ENCODE results near the gene GNG3. TPM values are rescaled to one million over a fixed set of nuclear protein-coding genes. Genes with fewer than 3 reads are reported as not detected.
"Not testable (repeated sequence)": the region's sequence is repeated elsewhere in the genome, so short reads cannot be mapped to it uniquely, and the experiment has no call there.

The GNG3 gene
- total RNA-seq, 4 donors from 2014 or later, result not detected

DNA sequence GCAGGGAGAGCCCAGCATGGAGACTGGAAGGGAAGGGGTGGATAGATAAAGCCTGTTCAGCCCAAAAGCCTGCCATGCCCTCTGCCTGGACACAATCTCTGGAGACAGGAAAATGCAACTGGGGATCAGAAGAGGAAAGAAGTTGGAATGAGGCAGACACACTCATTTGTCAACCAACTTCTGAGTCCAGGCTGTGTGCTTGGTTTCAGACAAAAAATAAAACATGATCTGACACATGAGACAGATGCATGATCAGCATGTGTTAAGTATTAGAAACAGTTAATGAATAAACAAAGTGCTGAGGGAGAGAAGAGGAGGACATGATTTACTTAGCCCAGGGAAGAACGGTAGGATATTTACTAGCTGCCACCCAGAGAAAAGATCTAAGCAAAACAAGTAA is 19.0 kb upstream of the GNG3 start:
- H3K4me1 ChIP-seq, result peaks cover 0 to 40% (median 8%) of the 10 kb centered on the region in 3 donors
- peaks cover 8 to 35% (median 9%) of the 10 kb centered on the region in 3 donors for H3K36me3 ChIP-seq
- H3K27ac ChIP-seq, result peak overlapping the region in 3 of 4 donors; percentile 55 to 75 (median 70)
- H3K4me3 ChIP-seq, result peak overlapping the region in 3 of 4 donors; percentile 26 to 58 (median 36)
- peaks cover 0 to 10% (median 0%) of the 10 kb centered on the region in 4 donors for H3K27me3 ChIP-seq
- intact Hi-C loops (cut with DNase I), result no loop called here
- no peak for TF ChIP-seq POLR2A (IDR thresholded peaks at IDR 0.05)
- TF ChIP-seq, protein P1, sequence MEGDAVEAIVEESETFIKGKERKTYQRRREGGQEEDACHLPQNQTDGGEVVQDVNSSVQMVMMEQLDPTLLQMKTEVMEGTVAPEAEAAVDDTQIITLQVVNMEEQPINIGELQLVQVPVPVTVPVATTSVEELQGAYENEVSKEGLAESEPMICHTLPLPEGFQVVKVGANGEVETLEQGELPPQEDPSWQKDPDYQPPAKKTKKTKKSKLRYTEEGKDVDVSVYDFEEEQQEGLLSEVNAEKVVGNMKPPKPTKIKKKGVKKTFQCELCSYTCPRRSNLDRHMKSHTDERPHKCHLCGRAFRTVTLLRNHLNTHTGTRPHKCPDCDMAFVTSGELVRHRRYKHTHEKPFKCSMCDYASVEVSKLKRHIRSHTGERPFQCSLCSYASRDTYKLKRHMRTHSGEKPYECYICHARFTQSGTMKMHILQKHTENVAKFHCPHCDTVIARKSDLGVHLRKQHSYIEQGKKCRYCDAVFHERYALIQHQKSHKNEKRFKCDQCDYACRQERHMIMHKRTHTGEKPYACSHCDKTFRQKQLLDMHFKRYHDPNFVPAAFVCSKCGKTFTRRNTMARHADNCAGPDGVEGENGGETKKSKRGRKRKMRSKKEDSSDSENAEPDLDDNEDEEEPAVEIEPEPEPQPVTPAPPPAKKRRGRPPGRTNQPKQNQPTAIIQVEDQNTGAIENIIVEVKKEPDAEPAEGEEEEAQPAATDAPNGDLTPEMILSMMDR (IDR thresholded peaks at IDR 0.05), result no peak
- H3K9me3 ChIP-seq, result no peaks in the 10 kb centered on the region
- DNase-seq, result no peak
- WGBS, 2 donors, result 30 to 31% methylated on average over 1 of the region's 1 CpG

DNA sequence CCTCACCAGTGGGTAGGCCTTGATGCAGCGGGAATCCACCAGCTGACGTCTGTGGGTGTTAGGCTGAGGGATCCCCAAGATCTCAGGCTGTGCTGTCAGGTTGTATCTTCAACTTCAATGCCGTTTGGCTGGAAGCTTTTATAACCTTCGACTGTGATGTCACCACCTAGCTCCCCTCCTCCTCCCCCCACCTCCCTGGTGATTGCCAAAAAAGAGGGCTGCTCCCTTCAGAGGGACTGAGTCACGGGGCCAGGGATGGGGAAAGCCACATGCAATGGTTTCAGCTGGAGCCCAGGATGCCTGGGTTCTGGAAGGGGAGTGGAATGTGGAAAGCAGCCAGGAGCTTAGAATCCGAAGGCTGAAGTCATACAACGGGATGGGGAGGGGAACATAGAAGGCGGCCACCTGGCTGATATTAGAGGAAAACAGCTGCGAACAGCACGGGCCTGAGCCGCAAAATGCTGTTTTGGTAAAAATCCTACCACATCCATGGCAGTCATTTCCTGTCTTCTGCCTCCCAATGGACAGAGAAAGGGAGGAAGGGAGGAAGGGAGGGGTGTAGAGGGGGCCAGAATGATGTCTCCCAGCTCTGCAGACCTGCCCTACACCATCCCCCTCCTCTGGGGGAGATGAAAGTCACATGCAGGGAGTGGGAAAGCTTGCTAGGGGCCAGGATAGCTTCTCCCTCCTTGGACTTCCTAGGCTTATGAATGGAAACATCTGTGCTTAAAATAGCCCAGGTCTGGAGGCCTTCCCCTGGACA is 17.9 kb upstream of the GNG3 start, which contains the start of gene LRRN4CL:
TSS of gene LRRN4CL (minus strand) at position 110 of the 763 bp plus-strand sequence. CDS start 1,022 bp downstream, outside the sequence.
- peak in 2 of 4 donors; percentile 34 to 43 for TF ChIP-seq POLR2A (IDR thresholded peaks at IDR 0.05)
- TF ChIP-seq, protein P1 (IDR thresholded peaks at IDR 0.05), result no peak
- intact Hi-C loops (cut with DNase I), result no loop called here
- Histone ChIP-seq H3K4me1 (peaks cover 0 to 51% (median 13%) of the 10 kb centered on the region in 3 donors), H3K27me3 (peaks cover 0 to 10% (median 0%) of the 10 kb centered on the region in 4 donors), H3K4me3 (peak within 1 kb of the TSS in 3 of 4 donors; percentile 26 to 58 (median 36)), H3K27ac (peak within 1 kb of the TSS; percentile 40 to 87 (median 65)), H3K36me3 (peaks cover 8 to 35% (median 9%) of the 10 kb centered on the region in 3 donors), H3K9me3 (no peaks in the 10 kb centered on the region)
- 29 to 34% methylated on average over 8 to 9 of the region's 11 CpGs for WGBS, 2 donors
- no peak for DNase-seq

DNA sequence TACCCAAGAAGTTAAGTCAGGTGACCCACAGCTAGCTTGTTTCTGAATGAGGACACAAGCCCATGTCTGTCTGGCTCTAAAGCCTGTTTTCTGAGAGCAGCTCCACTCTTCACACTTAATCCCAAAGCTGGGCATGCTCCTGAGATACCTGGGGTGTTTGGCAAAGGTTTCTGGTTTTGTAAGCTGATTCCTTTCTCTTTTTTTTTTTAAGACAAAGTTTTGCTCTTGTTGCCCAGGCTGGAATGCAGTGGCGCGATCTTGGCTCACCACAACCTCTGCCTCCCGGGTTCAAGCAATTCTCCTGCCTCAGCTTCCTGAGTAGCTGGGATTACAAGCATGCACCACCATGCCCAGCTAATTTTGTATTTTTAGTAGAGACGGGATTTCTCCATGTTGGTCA is 13.9 kb upstream of the GNG3 start:
- H3K4me3 ChIP-seq; intact Hi-C loops (cut with DNase I); H3K9me3 ChIP-seq; DNase-seq; H3K27me3 ChIP-seq: not testable (repeated sequence)
- peaks cover 0 to 45% (median 17%) of the 10 kb centered on the region in 3 donors for H3K4me1 ChIP-seq
- peak overlapping the region in 3 of 4 donors; percentile 3 to 55 (median 25) for H3K27ac ChIP-seq
- H3K36me3 ChIP-seq, result peaks cover 8 to 47% (median 9%) of the 10 kb centered on the region in 3 donors
- 36 to 58% methylated on average over 4 of the region's 4 CpGs for WGBS, 2 donors

DNA sequence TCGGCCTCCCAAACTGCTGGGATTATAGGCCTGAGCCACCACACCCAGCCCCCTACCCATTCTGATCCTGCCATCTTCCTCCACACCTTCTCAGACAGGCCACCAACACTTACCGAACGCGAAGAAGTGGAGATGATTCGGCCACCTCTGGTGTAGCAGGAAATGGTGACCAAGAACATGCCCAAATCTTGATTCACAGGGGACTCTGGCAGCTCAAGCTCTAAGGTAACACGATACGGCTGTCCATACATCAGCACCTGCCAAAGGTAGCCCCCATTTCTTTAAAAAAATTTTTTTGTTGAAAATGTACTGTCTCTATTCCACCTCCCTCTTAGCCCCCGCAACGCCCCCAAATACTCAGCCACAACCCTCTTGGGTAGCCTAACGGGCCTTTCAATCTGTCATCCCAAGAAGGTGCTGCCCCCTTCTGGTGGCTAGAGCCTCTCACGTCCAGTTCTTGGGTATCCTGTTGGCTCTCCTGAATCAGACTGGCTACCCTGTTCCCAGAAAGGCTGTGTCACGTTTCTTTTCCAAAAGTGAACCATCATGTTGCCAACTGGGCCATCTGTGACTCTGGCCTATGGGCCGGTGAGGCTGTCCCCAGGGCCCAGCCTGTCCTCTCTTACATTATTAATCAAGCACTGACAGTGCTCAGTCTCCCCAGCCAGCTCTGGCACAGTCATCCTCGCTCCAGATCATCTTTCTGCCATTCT is 12.9 kb upstream of the GNG3 start:
- Histone ChIP-seq H3K9me3 (no peaks in the 10 kb centered on the region), H3K4me3 (no peak overlapping the region), H3K27ac (peak overlapping the region in 1 of 4 donors; percentile 25), H3K4me1 (peaks cover 0 to 36% (median 17%) of the 10 kb centered on the region in 3 donors), H3K36me3 (peaks cover 8 to 54% (median 9%) of the 10 kb centered on the region in 3 donors), H3K27me3 (no peaks in the 10 kb centered on the region)
- no peak for DNase-seq
- intact Hi-C loops (cut with DNase I), result no loop called here
- WGBS, 2 donors, result 34 to 55% methylated on average over 10 to 13 of the region's 14 CpGs
- TF ChIP-seq, protein P1 (IDR thresholded peaks at IDR 0.05), result peak; percentile 62 to 82 (median 72)
- TF ChIP-seq POLR2A (IDR thresholded peaks at IDR 0.05), result no peak

DNA sequence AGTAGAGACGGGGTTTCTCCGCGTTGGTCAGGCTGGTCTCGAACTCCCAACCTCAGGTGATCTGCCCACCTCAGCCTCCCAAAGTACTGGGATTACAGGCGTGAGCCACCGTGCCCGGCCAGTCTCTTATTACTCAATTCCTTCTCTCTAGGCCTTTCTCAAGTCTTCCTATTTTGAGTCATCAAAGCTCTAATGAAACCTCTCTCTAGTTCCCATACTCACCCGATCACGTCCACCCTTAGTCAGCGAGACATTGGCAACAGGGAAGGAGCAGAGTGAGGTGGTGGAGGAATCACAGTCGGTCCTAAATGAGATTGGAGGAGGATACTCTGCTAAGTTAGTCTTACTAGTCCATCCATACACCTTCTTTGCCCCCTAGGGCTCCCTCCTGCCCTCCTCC is 5.2 kb upstream of the GNG3 start:
- no peak for DNase-seq
- intact Hi-C loops (cut with DNase I), result no loop called here
- H3K9me3 ChIP-seq, result no peaks in the 10 kb centered on the region
- peaks cover 15 to 26% (median 18%) of the 10 kb centered on the region in 3 donors for H3K4me1 ChIP-seq
- WGBS, 2 donors, result 74 to 76% methylated on average over 10 to 11 of the region's 11 CpGs
- no peaks in the 10 kb centered on the region for H3K27me3 ChIP-seq
- H3K27ac ChIP-seq, result peak overlapping the region in 2 of 4 donors; percentile 29
- peaks cover 0 to 34% (median 0%) of the 10 kb centered on the region in 3 donors for H3K36me3 ChIP-seq
- no peak overlapping the region for H3K4me3 ChIP-seq
- no peak for TF ChIP-seq POLR2A (IDR thresholded peaks at IDR 0.05)
- TF ChIP-seq, protein P1 (IDR thresholded peaks at IDR 0.05), result no peak

DNA sequence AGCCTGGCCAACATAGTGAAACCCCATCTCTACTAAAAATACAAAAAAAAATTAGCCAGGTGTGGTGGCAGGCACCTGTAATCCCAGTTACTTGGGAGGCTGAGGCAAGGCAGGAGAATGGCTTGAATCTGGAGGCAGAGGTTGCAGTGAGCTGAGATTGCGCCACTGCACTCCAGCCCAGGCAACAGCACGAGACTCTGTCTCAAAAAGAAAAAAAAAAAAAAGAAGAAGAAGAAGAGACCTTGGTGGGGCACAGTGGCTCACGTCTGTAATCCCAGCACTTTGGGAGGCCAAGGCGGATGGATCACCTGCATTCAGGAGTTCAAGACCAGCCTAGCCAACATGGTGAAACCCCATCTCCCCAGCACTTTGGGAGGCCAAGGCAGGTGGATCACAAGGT is 3.6 kb upstream of the GNG3 start:
- H3K4me3 ChIP-seq; H3K27me3 ChIP-seq; H3K27ac ChIP-seq; DNase-seq; H3K9me3 ChIP-seq; intact Hi-C loops (cut with DNase I): not testable (repeated sequence)
- H3K4me1 ChIP-seq, result peaks cover 21 to 43% (median 26%) of the 10 kb centered on the region in 3 donors
- peaks cover 0 to 28% (median 0%) of the 10 kb centered on the region in 3 donors for H3K36me3 ChIP-seq
- WGBS, 2 donors, result 81 to 86% methylated on average over 4 of the region's 4 CpGs
